GM23248 (cell line): Measurements from ENCODE around the gene EHBP1. TPM values are rescaled to one million over a fixed set of nuclear protein-coding genes. Genes with fewer than 3 reads are reported as not detected.

Experiments
- DNase-seq: peaks from one replicate; pipeline ENCODE4 v3.0.0-alpha.2; 2015
- H2AFZ ChIP-seq: fragments of 200-600 bp; sonication (generic); 2 replicates; pipeline ENCODE4 v1.6.1; 2016; ENCODE audit warnings: antibody characterized with exemption
- H3F3A ChIP-seq: fragments of 200-600 bp; sonication (generic); 2 replicates; pipeline ENCODE4 v1.6.1; 2016; ENCODE audit warnings: mild to moderate bottlenecking, antibody characterized with exemption, mixed run types; ENCODE audit not compliant: insufficient read depth
- H3K27ac ChIP-seq: fragments of 200-600 bp; sonication (generic); 2 replicates; pipeline ENCODE4 v1.5.1; 2016; ENCODE audit warnings: mild to moderate bottlenecking
- H3K27me3 ChIP-seq: fragments of 200-600 bp; sonication (generic); replicated peaks from 2 replicates; pipeline ENCODE4 v1.6.1; 2016; ENCODE audit warnings: mild to moderate bottlenecking; ENCODE audit not compliant: insufficient read depth
- H3K36me3 ChIP-seq: fragments of 200-600 bp; sonication (generic); 2 replicates; pipeline ENCODE4 v1.6.1; 2016; ENCODE audit warnings: low read depth, mild to moderate bottlenecking
- H3K4me1 ChIP-seq: fragments of 200-600 bp; sonication (generic); 2 replicates; pipeline ENCODE4 v1.6.1; 2016; ENCODE audit warnings: mild to moderate bottlenecking; ENCODE audit not compliant: insufficient read depth
- H3K4me2 ChIP-seq: fragments of 200-600 bp; sonication (generic); one replicate; pipeline ENCODE4 v1.6.1; 2016; ENCODE audit warnings: mild to moderate bottlenecking; ENCODE audit not compliant: unreplicated experiment
- H3K4me3 ChIP-seq: fragments of 200-600 bp; sonication (generic); 2 replicates; pipeline ENCODE4 v1.5.1; 2016; ENCODE audit warnings: mild to moderate bottlenecking
- H3K79me2 ChIP-seq: fragments of 200-600 bp; sonication (generic); 2 replicates; pipeline ENCODE4 v1.6.1; 2016; ENCODE audit warnings: mild to moderate bottlenecking; ENCODE audit not compliant: insufficient read depth
- H3K9ac ChIP-seq: fragments of 200-600 bp; sonication (generic); 2 replicates; pipeline ENCODE4 v1.6.1; 2016; ENCODE audit warnings: mild to moderate bottlenecking
- H3K9me2 ChIP-seq: fragments of 200-600 bp; sonication (generic); 2 replicates; pipeline ENCODE4 v1.6.1; 2016; ENCODE audit warnings: mixed run types, mild to moderate bottlenecking, moderate library complexity; ENCODE audit not compliant: insufficient read depth
- H3K9me3 ChIP-seq: fragments of 200-600 bp; sonication (generic); one replicate; pipeline ENCODE4 v1.6.1; 2017; ENCODE audit warnings: low read depth
- H4K20me1 ChIP-seq: fragments of 200-600 bp; sonication (generic); 2 replicates; pipeline ENCODE4 v1.6.0; 2016; ENCODE audit not compliant: insufficient read depth
- EZH2 ChIP-seq: fragments of 200-600 bp; sonication (generic); IDR thresholded peaks from 2 replicates; pipeline ENCODE4 v1.6.1; 2018; ENCODE audit warnings: antibody characterized with exemption, mild to moderate bottlenecking; ENCODE audit not compliant: insufficient read depth, poor library complexity, severe bottlenecking
- EZH2phosphoT487 ChIP-seq: fragments of 200-600 bp; sonication (generic); IDR thresholded peaks from 2 replicates; pipeline ENCODE4 v1.6.1; 2018; ENCODE audit warnings: antibody characterized with exemption, moderate library complexity, mild to moderate bottlenecking, low read depth; ENCODE audit not compliant: insufficient read depth
- WGBS, 2 experiments: methylation state at CpG; one replicate each; pipeline ENCODE4 v1.1.6; 2015 to 2017; ENCODE audit warnings: low lambda C conversion rate in 2 of 2, low coverage in 1 of 2; ENCODE audit errors: missing lambda C conversion rate in 2 of 2; 5-methylcytosine and 5-hydroxymethylcytosine counted together
- in situ Hi-C: fragments of 300-500 bp; cut with MboI; formaldehyde crosslinking; loops from 2 replicates; pipeline ENCODE4 v1.15.0; 2020
- polyA plus RNA-seq: library from polyadenylated mRNA; unstranded; fragments of >200 nt; fragmentation: Nextera tagmentation; extraction: Ambion mirVana; gene quantifications from 2 replicates; pipeline ENCODE4 v1.2.1, GENCODE V29; 2016
- total RNA-seq: library from RNA; depleted of rRNA; stranded (reverse); fragments of >200 nt; shearing (Covaris generic); gene quantifications from 2 replicates; pipeline ENCODE4 v1.2.3, GENCODE V29; 2014

Gene EHBP1
- total and polyA plus RNA-seq, 2 experiments from 2014 or later = 41.3 to 56.8 TPM

- DNase-seq = no peak
- Histone ChIP-seq H3F3A (no peaks in the 10 kb centered on the region), H3K27me3 (no peaks in the 10 kb centered on the region), H3K4me1 (no peaks in the 10 kb centered on the region), H3K9me2 (no peaks in the 10 kb centered on the region), H3K4me2 (no peak overlapping the region), H3K79me2 (peaks cover 9% of the 10 kb centered on the region), H3K27ac (no peak overlapping the region), H3K9me3 (no peaks in the 10 kb centered on the region), H4K20me1 (no peaks in the 10 kb centered on the region), H3K4me3 (no peak overlapping the region), H3K9ac (no peak overlapping the region), H2AFZ (no peak overlapping the region), H3K36me3 (peaks cover 65% of the 10 kb centered on the region)
- 93 to 100% methylated on average over 1 of the region's 1 CpG for WGBS, 2 experiments
- TF ChIP-seq EZH2 (no peak), EZH2phosphoT487 (no peak)
- in situ Hi-C loops = no loop called here
These were observed 241.9 kb downstream of the EHBP1 start for GRCh38 chr2:62947403-62947802.

GRCh38 chr2:62956651-62957050 is 251.1 kb downstream of the EHBP1 start:
- DNase-seq = no peak
- Histone ChIP-seq H3K27ac (no peak overlapping the region), H3K36me3 (peaks cover 46% of the 10 kb centered on the region), H3K27me3 (no peaks in the 10 kb centered on the region), H3K4me2 (no peak overlapping the region), H3K4me3 (no peak overlapping the region), H4K20me1 (no peaks in the 10 kb centered on the region), H3K9me3 (no peaks in the 10 kb centered on the region), H3F3A (no peaks in the 10 kb centered on the region), H3K9ac (no peak overlapping the region), H3K79me2 (no peaks in the 10 kb centered on the region), H3K4me1 (no peaks in the 10 kb centered on the region), H2AFZ (no peak overlapping the region), H3K9me2 (no peaks in the 10 kb centered on the region)
- WGBS, 2 experiments = 79 to 87% methylated on average over 2 of the region's 2 CpGs
- in situ Hi-C loops = no loop called here
- TF ChIP-seq EZH2phosphoT487 (no peak), EZH2 (no peak)

- no peaks in the 10 kb centered on the region for H3K9me2 ChIP-seq
- H3F3A ChIP-seq = no peaks in the 10 kb centered on the region
- H3K79me2 ChIP-seq = no peaks in the 10 kb centered on the region
- H3K36me3 ChIP-seq = peaks cover 44% of the 10 kb centered on the region
- H3K9ac ChIP-seq = no peak overlapping the region
- no peak overlapping the region for H3K4me3 ChIP-seq
- DNase-seq = no peak
- no peak overlapping the region for H3K27ac ChIP-seq
- in situ Hi-C loops = no loop called here
- H4K20me1 ChIP-seq = no peaks in the 10 kb centered on the region
- H2AFZ ChIP-seq = no peak overlapping the region
- no peaks in the 10 kb centered on the region for H3K9me3 ChIP-seq
- 96 to 100% methylated on average over 3 of the region's 3 CpGs for WGBS, 2 experiments
- H3K4me1 ChIP-seq = no peaks in the 10 kb centered on the region
- H3K27me3 ChIP-seq = no peaks in the 10 kb centered on the region
- H3K4me2 ChIP-seq = no peak overlapping the region
- no peak for TF ChIP-seq EZH2phosphoT487
- no peak for TF ChIP-seq EZH2
These were observed 252.7 kb downstream of the EHBP1 start for GRCh38 chr2:62958206-62958605.

- no peaks in the 10 kb centered on the region for H4K20me1 ChIP-seq
- no peaks in the 10 kb centered on the region for H3F3A ChIP-seq
- DNase-seq = no peak
- H3K27me3 ChIP-seq = no peaks in the 10 kb centered on the region
- no peaks in the 10 kb centered on the region for H3K9me3 ChIP-seq
- no peaks in the 10 kb centered on the region for H3K79me2 ChIP-seq
- H3K4me2 ChIP-seq = no peak overlapping the region
- H3K9ac ChIP-seq = no peak overlapping the region
- in situ Hi-C loops = no loop called here
- no peak overlapping the region for H3K27ac ChIP-seq
- WGBS, 2 experiments = 91 to 97% methylated on average over 2 of the region's 2 CpGs
- no peak overlapping the region for H2AFZ ChIP-seq
- peaks cover 41% of the 10 kb centered on the region for H3K36me3 ChIP-seq
- H3K4me1 ChIP-seq = no peaks in the 10 kb centered on the region
- no peak overlapping the region for H3K4me3 ChIP-seq
- no peak for TF ChIP-seq EZH2phosphoT487
- no peak for TF ChIP-seq EZH2
- H3K9me2 ChIP-seq = no peaks in the 10 kb centered on the region
These were observed 258.5 kb downstream of the EHBP1 start for GRCh38 chr2:62964050-62964449.

- no peak overlapping the region for H3K27ac ChIP-seq
- no peaks in the 10 kb centered on the region for H3K9me2 ChIP-seq
- WGBS, 2 experiments = 88 to 90% methylated on average over 7 of the region's 7 CpGs
- in situ Hi-C loops = no loop called here
- H3K9me3 ChIP-seq = no peaks in the 10 kb centered on the region
- H4K20me1 ChIP-seq = no peaks in the 10 kb centered on the region
- H3K79me2 ChIP-seq = no peaks in the 10 kb centered on the region
- no peaks in the 10 kb centered on the region for H3F3A ChIP-seq
- DNase-seq = no peak
- H2AFZ ChIP-seq = no peak overlapping the region
- no peaks in the 10 kb centered on the region for H3K4me1 ChIP-seq
- no peaks in the 10 kb centered on the region for H3K27me3 ChIP-seq
- no peak overlapping the region for H3K4me2 ChIP-seq
- peaks cover 36% of the 10 kb centered on the region for H3K36me3 ChIP-seq
- H3K4me3 ChIP-seq = no peak overlapping the region
- TF ChIP-seq EZH2phosphoT487 (no peak), EZH2 (no peak)
- H3K9ac ChIP-seq = no peak overlapping the region
These were observed 259.2 kb downstream of the EHBP1 start for GRCh38 chr2:62964671-62965070.
